Endothelial cell of umbilical vein (primary cell): ENCODE data around the gene HTT-AS. TPM values are rescaled to one million over a fixed set of nuclear protein-coding genes. Genes with fewer than 3 reads are reported as not detected.

ENCODE experiments used
- BruUV-seq: library from RNA; stranded (reverse); fragments of 400-500 nt; replicated peaks from 2 replicates; lab custom pipeline; 2021; lab: Mats Ljungman, UMichigan
- CTCF ChIA-PET: fragments of 300-600, 350-600 bp; sonication (Branson Sonifier 250); formaldehyde crosslinking; loops from one replicate; lab custom pipeline; 2021; ENCODE audit warnings: antibody characterized with exemption, inconsistent platforms; lab: Charles Lee
- POLR2A ChIA-PET: fragments of 300-600, 350-600 bp; sonication (Branson Sonifier 250); formaldehyde crosslinking; loops from one replicate; lab custom pipeline; 2021; ENCODE audit warnings: antibody characterized with exemption, inconsistent platforms; lab: Charles Lee
- DNase-seq: peaks from one replicate; pipeline ENCODE4 v3.0.0-alpha.2; 2011; ENCODE audit warnings: low read depth, low spot score
- FAIRE-seq: peaks from 2 replicates; lab custom pipeline; 2011; peaks lifted over from hg19 to GRCh38; lab: Jason Lieb, UNC
- H2AFZ ChIP-seq: 2 replicates; pipeline ENCODE4 v1.6.0; 2012; ENCODE audit warnings: low read depth, low read length, control low read depth, inconsistent platforms
- H3K27ac ChIP-seq: 2 replicates; pipeline ENCODE4 v1.5.1; 2011; ENCODE audit warnings: low read depth, mild to moderate bottlenecking, control low read depth, low read length, moderate library complexity; ENCODE audit not compliant: insufficient read depth
- H3K27me3 ChIP-seq, 2 experiments: 2 replicates each; pipeline versions ENCODE4 v1.6.0 to v1.6.1; 2011; ENCODE audit warnings: low read length in 2 of 2, mixed read lengths in 1 of 2; ENCODE audit not compliant: control insufficient read depth in 2 of 2, insufficient read depth in 2 of 2
- H3K36me3 ChIP-seq, 2 experiments: 2 replicates in 1 of 2; 3 replicates in 1 of 2; pipeline ENCODE4 v1.5.1; 2011; ENCODE audit warnings: low read length in 2 of 2, mild to moderate bottlenecking in 1 of 2, moderate library complexity in 1 of 2; ENCODE audit not compliant: control insufficient read depth in 2 of 2, insufficient read depth in 2 of 2; ENCODE audit errors: extremely low read depth in 1 of 2
- H3K4me1 ChIP-seq: 3 replicates; pipeline ENCODE4 v1.5.1; 2011; ENCODE audit warnings: mild to moderate bottlenecking, low read length; ENCODE audit not compliant: control insufficient read depth, insufficient read depth; ENCODE audit errors: extremely low read depth
- H3K4me2 ChIP-seq: 2 replicates; pipeline ENCODE4 v1.6.1; 2011; ENCODE audit warnings: low read length, control low read depth, mixed read lengths; ENCODE audit not compliant: insufficient read depth
- H3K4me3 ChIP-seq, 3 experiments: fragments of 200-600 bp in 1 of 3; sonication (generic), shearing (Covaris generic) in 1 of 3; replicated peaks in 1 of 3; 2 replicates each; pipeline ENCODE4 v1.5.1; 2011 to 2016; ENCODE audit warnings: control low read depth in 3 of 3, low read length in 3 of 3, mild to moderate bottlenecking in 2 of 3, inconsistent platforms in 1 of 3, low read depth in 1 of 3, moderate library complexity in 1 of 3; ENCODE audit not compliant: insufficient read depth in 1 of 3
- H3K79me2 ChIP-seq: 2 replicates; pipeline ENCODE4 v1.6.0; 2012; ENCODE audit warnings: low read length, inconsistent platforms; ENCODE audit not compliant: control insufficient read depth, insufficient read depth
- H3K9ac ChIP-seq: replicated peaks from 2 replicates; pipeline ENCODE3; 2011; ENCODE audit warnings: low read length, control low read depth; ENCODE audit not compliant: insufficient read depth; ENCODE audit errors: extremely low read depth
- H3K9me1 ChIP-seq: replicated peaks from 3 replicates; pipeline ENCODE4 v1.6.0; 2011; ENCODE audit warnings: mild to moderate bottlenecking, low read length; ENCODE audit not compliant: control insufficient read depth, insufficient read depth; ENCODE audit errors: extremely low read depth
- H3K9me3 ChIP-seq: replicated peaks from 2 replicates; pipeline ENCODE4 v1.5.1; 2012; ENCODE audit warnings: low read length, inconsistent platforms; ENCODE audit not compliant: control insufficient read depth, insufficient read depth
- H4K20me1 ChIP-seq: replicated peaks from 2 replicates; pipeline ENCODE3; 2011; ENCODE audit warnings: mild to moderate bottlenecking, low read length; ENCODE audit not compliant: control insufficient read depth, insufficient read depth; ENCODE audit errors: extremely low read depth
- CTCF ChIP-seq, 2 donors: IDR thresholded peaks; 1 replicate in 1 of 2; 2 replicates in 1 of 2; pipeline ENCODE4 v1.5.1; 2011; ENCODE audit warnings: low read length in 2 of 2, mild to moderate bottlenecking in 2 of 2, moderate library complexity in 2 of 2, control low read depth in 1 of 2, inconsistent platforms in 1 of 2, low read depth in 1 of 2; ENCODE audit not compliant: insufficient read depth in 1 of 2; ENCODE audit errors: extremely low read depth in 1 of 2
- EZH2 ChIP-seq: IDR thresholded peaks from 2 replicates; pipeline ENCODE4 v1.6.1; 2012; ENCODE audit warnings: borderline replicate concordance, low read depth, mild to moderate bottlenecking, moderate library complexity, low read length, inconsistent platforms; ENCODE audit not compliant: severe bottlenecking
- FOS ChIP-seq: IDR thresholded peaks from 2 replicates; pipeline ENCODE4 v1.6.1; 2011; ENCODE audit warnings: mild to moderate bottlenecking, low read length, moderate library complexity, borderline replicate concordance; ENCODE audit not compliant: insufficient read depth
- GATA2 ChIP-seq: IDR thresholded peaks from 2 replicates; pipeline ENCODE4 v1.7.0; 2011; ENCODE audit warnings: low read depth, mild to moderate bottlenecking, moderate library complexity, mixed read lengths, low read length; ENCODE audit not compliant: insufficient read length, insufficient read depth
- JUN ChIP-seq: IDR thresholded peaks from 2 replicates; pipeline ENCODE4 v1.6.1; 2011; ENCODE audit warnings: borderline replicate concordance, low read depth; ENCODE audit not compliant: insufficient read length, insufficient read depth
- MAX ChIP-seq: IDR thresholded peaks from 2 replicates; pipeline ENCODE4 v1.6.1; 2011; ENCODE audit not compliant: insufficient read depth, insufficient read length
- MYC ChIP-seq: IDR thresholded peaks from one replicate; pipeline ENCODE4 v1.6.1; 2011; ENCODE audit warnings: mild to moderate bottlenecking, low read depth, low read length
- POLR2A ChIP-seq: IDR thresholded peaks from 2 replicates; pipeline ENCODE4 v1.6.1; 2012; ENCODE audit warnings: low read depth, mild to moderate bottlenecking, control low read depth, low read length
- POLR2AphosphoS5 ChIP-seq: IDR thresholded peaks from 2 replicates; pipeline ENCODE4 v1.6.1; 2012; ENCODE audit warnings: low read depth, mild to moderate bottlenecking, control low read depth, low read length, moderate library complexity; ENCODE audit not compliant: insufficient read depth
- dilution Hi-C: fragments of 300-500 bp; cut with MboI; formaldehyde crosslinking; loops from one replicate; pipeline ENCODE4 v1.15.0; 2019; ENCODE audit warnings: low sequenced_read_pairs; ENCODE audit not compliant: extremely low pct_ligation_motif_present
- intact Hi-C: fragments of 100-400 bp; cut with micrococcal nuclease; formaldehyde crosslinking; loops from one replicate; pipeline ENCODE4 v1.10.0; 2022
- polyA plus RNA-seq, 4 experiments: library from polyadenylated mRNA; depleted of rRNA in 3 of 4; stranded (reverse) in 3 of 4; unstranded in 1 of 4; fragments of >200 nt; gene quantifications; 2 replicates each; pipeline versions ENCODE4 v1.2.1 to v1.2.3, GENCODE V29; 2011 to 2012; ENCODE audit warnings: missing spikeins in 1 of 4
- total RNA-seq: library from RNA; stranded (reverse); gene quantifications from 2 replicates; pipeline ENCODE4 v1.2.3, GENCODE V29; 2021

HTT-AS gene
- total and polyA plus RNA-seq, 2 donors (not counting 3 experiments of a cell fraction or from before 2014, with no cell fraction given) = not detected

GRCh38 chr4:3121110-3121509 is 46.8 kb upstream of the HTT-AS start:
- no peaks in the 10 kb centered on the region for H3K79me2 ChIP-seq
- H3K27me3 ChIP-seq = no peaks in the 10 kb centered on the region
- peak overlapping the region; percentile 92 for H3K27ac ChIP-seq
- dilution Hi-C loops = no loop called here
- no peaks in the 10 kb centered on the region for H4K20me1 ChIP-seq
- TF ChIP-seq POLR2A (no peak), MAX (no peak), JUN (no peak), GATA2 (no peak), FOS (no peak), CTCF (IDR thresholded peaks at IDR 0.05; ENCODE audit: extremely low read depth in 1 of 2, insufficient read depth in 1 of 2, low read depth in 1 of 2, low read length in 2 of 2) (no peak), MYC (no peak), POLR2AphosphoS5 (no peak), EZH2 (no peak)
- H3K9ac ChIP-seq = no peak overlapping the region
- no peak for DNase-seq
- BruUV-seq = no TSS peak
- no peak for FAIRE-seq
- CTCF ChIA-PET = interaction anchor here (1.4 to 5.2 kb wide), 3 partner anchors 11 to 24 kb away, joined by 4 to 124 read pairs (median 84); no protein-coding TSS in a partner anchor
- intact Hi-C loops = no loop called here
- H3K4me3 ChIP-seq = no peak overlapping the region
- peaks cover 5 to 9% of the 10 kb centered on the region in 2 experiments for H3K36me3 ChIP-seq
- H3K4me1 ChIP-seq = peaks cover 34% of the 10 kb centered on the region
- POLR2A ChIA-PET = interaction anchor here (1.9 kb wide), 1 partner anchor 8 kb away, joined by 4 read pairs; no protein-coding TSS in a partner anchor
- no peak overlapping the region for H2AFZ ChIP-seq
- H3K9me3 ChIP-seq = no peaks in the 10 kb centered on the region
- no peak overlapping the region for H3K4me2 ChIP-seq
- no peaks in the 10 kb centered on the region for H3K9me1 ChIP-seq
